Smooth muscle cell (in vitro differentiated cells): Measurements from ENCODE around the gene RAE1. TPM values are rescaled to one million over a fixed set of nuclear protein-coding genes. Genes with fewer than 3 reads are reported as not detected.
"Not testable (repeated sequence)": the region's sequence is repeated elsewhere in the genome, so short reads cannot be mapped to it uniquely, and the experiment has no call there.

ENCODE experiments used
- DNase-seq: peaks from one replicate; lab custom pipeline; 2025; ENCODE audit not compliant: unreplicated experiment; lab: John Stamatoyannopoulos, UW
- H2AFZ ChIP-seq: fragments of 200-600 bp; sonication (generic); 2 replicates; pipeline ENCODE4 v1.6.0; 2016; ENCODE audit warnings: antibody characterized with exemption, low read depth, mild to moderate bottlenecking
- H3F3A ChIP-seq: fragments of 200-600 bp; sonication (generic); 2 replicates; pipeline ENCODE4 v1.6.0; 2017; ENCODE audit warnings: antibody characterized with exemption, low read depth
- H3K27ac ChIP-seq: fragments of 200-600 bp; sonication (generic); 2 replicates; pipeline ENCODE4 v1.5.1; 2016; ENCODE audit warnings: low read depth, mild to moderate bottlenecking
- H3K27me3 ChIP-seq: fragments of 200-600 bp; sonication (generic); 2 replicates; pipeline ENCODE4 v1.6.1; 2016; ENCODE audit warnings: low read depth, mild to moderate bottlenecking
- H3K36me3 ChIP-seq: fragments of 200-600 bp; sonication (generic); 2 replicates; pipeline ENCODE4 v1.5.1; 2016; ENCODE audit warnings: low read depth
- H3K4me1 ChIP-seq: fragments of 200-600 bp; sonication (generic); 2 replicates; pipeline ENCODE4 v1.5.1; 2016; ENCODE audit warnings: low read depth
- H3K4me2 ChIP-seq: fragments of 200-600 bp; sonication (generic); 2 replicates; pipeline ENCODE4 v1.6.0; 2016; ENCODE audit warnings: mild to moderate bottlenecking
- H3K4me3 ChIP-seq: fragments of 200-600 bp; sonication (generic); 2 replicates; pipeline ENCODE4 v1.5.1; 2016; ENCODE audit warnings: mild to moderate bottlenecking
- H3K79me2 ChIP-seq: fragments of 200-600 bp; sonication (generic); 2 replicates; pipeline ENCODE4 v1.6.0; 2016; ENCODE audit warnings: low read depth, mild to moderate bottlenecking
- H3K9ac ChIP-seq: fragments of 200-600 bp; sonication (generic); 2 replicates; pipeline ENCODE4 v1.6.0; 2016; ENCODE audit warnings: low read depth
- H3K9me3 ChIP-seq: fragments of 200-600 bp; sonication (generic); replicated peaks from 2 replicates; pipeline ENCODE4 v1.5.1; 2016; ENCODE audit warnings: low read depth
- H4K20me1 ChIP-seq: fragments of 200-600 bp; sonication (generic); 2 replicates; pipeline ENCODE4 v1.6.0; 2016; ENCODE audit warnings: low read depth
- CTCF ChIP-seq: fragments of 200-600 bp; sonication (generic); IDR thresholded peaks from 2 replicates; pipeline ENCODE4 v1.5.1; 2017; ENCODE audit warnings: borderline replicate concordance, mild to moderate bottlenecking, antibody characterized with exemption; ENCODE audit not compliant: insufficient read depth, poor library complexity, severe bottlenecking
- WGBS: methylation state at CpG from one replicate; pipeline ENCODE4 v1.1.7; 2016; ENCODE audit warnings: low lambda C conversion rate; 5-methylcytosine and 5-hydroxymethylcytosine counted together
- polyA plus RNA-seq: library from polyadenylated mRNA; unstranded; fragments of >200 nt; fragmentation: Nextera tagmentation; extraction: Ambion mirVana; gene quantifications from 2 replicates; pipeline ENCODE4 v1.2.1, GENCODE V29; 2016
- total RNA-seq: library from RNA; depleted of rRNA; stranded (reverse); fragments of >200 nt; gene quantifications from 2 replicates; pipeline ENCODE4 v1.2.3, GENCODE V29; 2014

Gene RAE1
- total and polyA plus RNA-seq, 2 experiments from 2014 or later, result 34.9 to 53.5 TPM

- Histone ChIP-seq H3F3A (peaks cover 5% of the 10 kb centered on the region), H3K4me1 (peaks cover 6% of the 10 kb centered on the region), H3K9me3 (no peaks in the 10 kb centered on the region), H3K27me3 (no peaks in the 10 kb centered on the region), H3K36me3 (no peaks in the 10 kb centered on the region), H3K27ac (no peak overlapping the region), H2AFZ (no peak overlapping the region), H3K4me2 (no peak overlapping the region), H4K20me1 (peaks cover 6% of the 10 kb centered on the region), H3K9ac (no peak overlapping the region), H3K4me3 (no peak overlapping the region), H3K79me2 (peaks cover 13% of the 10 kb centered on the region)
- no peak for DNase-seq
- no peak for TF ChIP-seq CTCF
- 89% methylated on average over 4 of the region's 4 CpGs for WGBS
These were observed 3.7 kb upstream of the RAE1 start for GRCh38 chr20:57347393-57347792.

- H3K36me3 ChIP-seq, H3K9me3 ChIP-seq: not testable (repeated sequence)
- WGBS, result 96% methylated on average over 20 of the region's 47 CpGs
These were observed 2.7 kb upstream of the RAE1 start for GRCh38 chr20:57348200-57348921.

GRCh38 chr20:57348922-57349574 lies 2.0 kb upstream of the RAE1 start:
- H3K9me3 ChIP-seq, H3K27ac ChIP-seq, H3K4me2 ChIP-seq, H3K4me1 ChIP-seq, H3F3A ChIP-seq, H3K36me3 ChIP-seq, H3K9ac ChIP-seq, DNase-seq, H3K27me3 ChIP-seq, H3K4me3 ChIP-seq: not testable (repeated sequence)
- peaks cover 27% of the 10 kb centered on the region for H3K79me2 ChIP-seq
- peak overlapping the region; percentile 5 for H2AFZ ChIP-seq
- peaks cover 22% of the 10 kb centered on the region for H4K20me1 ChIP-seq
- 93% methylated on average over 20 of the region's 21 CpGs for WGBS

More at GRCh38 chr20:57348200-57348921, 2.7 kb upstream of the RAE1 start:
- H3K4me3 ChIP-seq, H3K4me1 ChIP-seq, H2AFZ ChIP-seq, H3K4me2 ChIP-seq, H3K27me3 ChIP-seq, DNase-seq, H3K27ac ChIP-seq, H3K9ac ChIP-seq, H3F3A ChIP-seq: not testable (repeated sequence)
- H4K20me1 ChIP-seq, result peaks cover 16% of the 10 kb centered on the region
- peaks cover 22% of the 10 kb centered on the region for H3K79me2 ChIP-seq

GRCh38 chr20:57350081-57350710 lies 859 bp upstream of the RAE1 start:
- H3K4me2 ChIP-seq, result no peak overlapping the region
- H3K36me3 ChIP-seq, result peaks cover 8% of the 10 kb centered on the region
- H3K79me2 ChIP-seq, result peaks cover 32% of the 10 kb centered on the region
- H2AFZ ChIP-seq, result peak overlapping the region; percentile 5
- no peak for TF ChIP-seq CTCF
- H4K20me1 ChIP-seq, result peaks cover 26% of the 10 kb centered on the region
- H3K4me1 ChIP-seq, result peaks cover 6% of the 10 kb centered on the region
- peak overlapping the region; percentile 65 for H3K27ac ChIP-seq
- H3K27me3 ChIP-seq, result no peaks in the 10 kb centered on the region
- no peak overlapping the region for H3K9ac ChIP-seq
- no peak for DNase-seq
- H3K9me3 ChIP-seq, result no peaks in the 10 kb centered on the region
- H3K4me3 ChIP-seq, result no peak overlapping the region
- 89% methylated on average over 16 of the region's 16 CpGs for WGBS
- H3F3A ChIP-seq, result peaks cover 5% of the 10 kb centered on the region

- not testable (repeated sequence) for H3K4me1 ChIP-seq
These were observed 371 bp upstream of the RAE1 start for GRCh38 chr20:57350726-57351041.

More at GRCh38 chr20:57350726-57351041, 371 bp upstream of the RAE1 start:
- H3F3A ChIP-seq, DNase-seq, H3K27me3 ChIP-seq, H3K36me3 ChIP-seq, H3K9me3 ChIP-seq: not testable (repeated sequence)
- Histone ChIP-seq H3K4me2 (peak overlapping the region; percentile 89), H3K27ac (peak overlapping the region; percentile 91), H2AFZ (peak overlapping the region; percentile 96), H3K4me3 (peak overlapping the region; percentile 86), H4K20me1 (peaks cover 26% of the 10 kb centered on the region), H3K9ac (peak overlapping the region; percentile 98), H3K79me2 (peaks cover 35% of the 10 kb centered on the region)
- WGBS, result 87% methylated on average over 3 of the region's 24 CpGs
